ENCODE results near the gene OR52A1.
"Not testable (repeated sequence)": the region's sequence is repeated elsewhere in the genome, so short reads cannot be mapped to it uniquely, and the experiment has no call there.

The OR52A1 gene

DNA sequence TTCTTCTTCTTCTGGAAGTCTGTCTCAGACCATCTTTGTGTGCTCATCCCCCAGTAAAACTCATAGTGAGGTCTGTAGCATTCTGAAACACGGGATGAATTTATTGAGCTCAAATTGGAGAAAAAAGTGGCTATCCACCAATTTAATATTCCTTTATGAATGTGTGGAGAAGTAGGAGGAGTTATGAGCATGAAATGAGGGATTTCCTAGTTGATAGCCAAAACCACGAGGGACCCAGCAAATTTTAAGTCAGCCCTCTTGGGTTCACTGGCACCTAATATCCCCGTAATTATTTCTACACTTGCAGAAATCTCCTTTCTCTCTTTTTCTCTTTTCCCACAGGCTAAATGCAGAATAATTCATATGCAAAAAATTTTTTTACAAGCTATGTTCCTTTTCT is at the start of gene OR52A1:
Gene OR52A1, minus strand, starts transcription at position 101 of the 400 bp plus-strand sequence. CDS start 2,388 bp downstream, outside the sequence.
- DNase-seq (ENCODE audit: low read depth in 2 of 2), result no peak

DNA sequence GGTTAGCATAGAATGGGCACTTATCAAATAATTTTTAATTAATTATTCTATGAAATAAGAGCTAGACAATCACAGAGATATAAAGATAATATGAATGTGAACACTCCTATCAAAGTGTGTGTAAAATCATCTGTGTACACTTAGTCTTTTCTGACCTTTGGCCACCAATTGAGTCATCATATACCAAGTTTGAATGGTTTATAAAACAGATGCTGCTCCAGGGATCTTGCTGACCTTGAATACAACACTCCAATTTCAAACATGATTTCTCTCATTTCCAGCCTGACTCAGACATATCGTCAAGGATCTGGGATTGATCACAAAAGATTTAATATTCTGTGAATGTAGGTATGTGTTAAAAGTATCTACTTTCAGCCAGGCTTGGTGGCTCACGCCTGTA is 48.8 kb upstream of the OR52A1 start:
- DNase-seq (ENCODE audit: low read depth in 2 of 2), result no peak

DNA sequence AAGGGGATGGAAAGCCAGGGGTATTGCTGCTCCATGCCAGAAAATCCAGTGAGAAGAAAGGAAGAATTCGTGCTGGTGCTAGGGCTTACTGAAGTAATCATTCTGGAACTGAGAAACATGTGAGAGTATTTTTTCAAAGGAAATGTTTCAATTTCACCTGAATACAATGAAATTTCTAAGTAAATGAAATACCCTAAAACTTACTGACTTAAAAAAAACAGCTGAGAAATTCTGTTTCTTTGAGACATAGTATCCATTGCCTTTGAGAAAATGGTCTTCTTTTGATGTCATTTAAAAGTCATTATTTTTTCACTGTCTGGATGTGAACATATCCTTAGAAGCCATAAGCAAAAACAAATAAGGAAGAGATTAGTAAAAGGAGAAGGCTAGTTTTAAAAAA is 46.0 kb upstream of the OR52A1 start, which contains the start of gene OR51V1:
Gene OR51V1, minus strand, starts transcription at position 101 of the 400 bp plus-strand sequence. Its CDS starts 0 bp downstream, at position 101.
- DNase-seq (ENCODE audit: low read depth in 2 of 2), result no peak

DNA sequence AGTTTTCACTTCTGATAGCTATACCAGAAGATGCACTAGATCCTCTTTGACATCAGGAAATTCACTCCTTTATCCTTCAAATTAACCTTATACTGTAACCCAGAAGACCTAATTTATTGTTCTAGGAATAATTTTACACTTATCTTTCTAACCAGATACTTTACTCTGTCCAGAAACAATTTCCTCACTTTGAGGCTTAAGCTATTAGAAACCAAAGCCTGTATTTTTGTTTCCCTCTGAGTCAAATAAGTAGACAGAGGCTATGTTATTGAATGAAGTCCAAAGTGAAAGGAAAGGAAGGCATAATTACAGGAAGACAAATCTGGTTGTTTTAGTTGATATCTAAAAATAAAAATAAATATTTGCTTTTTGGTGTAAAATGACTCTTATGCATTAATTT is 43.7 kb upstream of the OR52A1 start:
- no peak for DNase-seq (ENCODE audit: low read depth in 2 of 2)

DNA sequence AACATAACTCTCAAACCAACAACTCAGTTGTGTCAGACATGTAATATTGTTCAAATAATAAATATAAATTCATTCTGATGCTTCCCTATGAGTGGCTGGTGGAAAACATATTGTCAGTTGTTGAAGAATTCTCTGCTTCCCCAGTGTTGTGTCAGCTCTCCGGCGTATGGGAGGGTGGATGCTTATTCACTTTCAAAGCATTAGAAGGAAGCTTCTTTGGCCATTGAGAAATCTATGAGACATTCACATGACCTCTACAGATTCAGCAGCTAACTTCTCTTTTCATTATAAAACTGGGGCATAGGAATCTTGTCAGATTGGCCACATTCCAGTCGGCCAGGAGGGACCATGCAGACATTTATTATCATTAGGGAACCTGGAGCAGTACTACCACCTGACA is 43.0 kb upstream of the OR52A1 start:
- DNase-seq (ENCODE audit: low read depth in 2 of 2), result no peak

DNA sequence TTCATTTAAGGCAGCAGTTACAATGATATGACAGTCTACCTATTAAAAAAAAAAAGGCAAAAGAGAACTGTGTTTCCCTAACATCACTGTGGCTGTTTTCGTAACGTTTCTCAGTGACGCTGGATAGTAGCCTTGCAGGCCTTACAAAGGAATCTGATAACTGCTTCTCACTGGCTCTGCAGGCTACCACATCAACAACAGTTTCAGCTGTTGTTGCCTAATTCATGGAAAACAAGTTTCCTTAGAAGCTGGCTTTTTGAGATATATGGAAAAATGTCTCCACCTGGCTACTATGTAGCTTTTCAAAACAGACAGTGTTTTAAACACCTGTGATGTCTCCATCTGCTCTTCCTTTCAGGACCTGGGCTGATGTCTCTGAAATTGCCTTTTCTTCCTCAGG is 42.2 kb upstream of the OR52A1 start:
- no peak for DNase-seq (ENCODE audit: low read depth in 2 of 2)

DNA sequence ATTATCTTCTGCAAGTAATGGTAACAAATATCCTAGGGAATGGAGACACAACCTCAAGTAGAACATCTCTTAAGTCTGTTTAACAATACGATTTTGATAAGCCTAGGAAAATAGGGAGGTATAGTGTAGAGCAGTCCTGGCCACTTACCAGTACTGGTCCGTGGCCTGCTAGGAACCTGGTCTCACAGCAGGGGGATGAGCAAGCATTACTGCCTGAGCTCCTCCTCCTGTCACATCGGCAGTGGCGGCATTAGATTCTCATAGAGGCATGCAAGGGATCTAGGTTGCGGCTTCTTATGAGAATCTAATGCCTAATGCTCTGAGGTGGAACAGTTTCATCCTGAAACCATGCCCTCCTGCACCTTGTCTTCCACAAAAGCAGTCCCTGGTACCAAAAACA is 41.5 kb upstream of the OR52A1 start:
- no peak for DNase-seq (ENCODE audit: low read depth in 2 of 2)

DNA sequence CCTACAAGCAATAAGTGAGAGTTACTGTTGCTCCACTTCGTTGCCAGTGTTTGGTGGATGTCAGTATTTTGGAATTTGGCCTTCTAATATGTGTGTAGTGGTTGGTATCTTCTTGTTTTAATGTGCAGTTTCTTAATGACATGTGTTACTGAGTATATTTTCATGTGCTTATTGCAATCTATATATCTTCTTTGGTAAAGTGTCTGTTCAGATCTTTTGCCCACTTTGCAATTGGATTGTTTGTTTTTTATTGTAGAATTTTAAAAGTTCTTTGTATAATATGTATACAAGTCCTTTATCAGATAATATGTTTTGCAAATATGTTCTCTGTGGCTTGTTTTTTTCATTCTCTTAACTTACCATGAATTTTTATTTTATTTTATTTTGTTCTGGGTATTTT is 38.2 kb upstream of the OR52A1 start:
- no peak for DNase-seq (ENCODE audit: low read depth in 2 of 2)

DNA sequence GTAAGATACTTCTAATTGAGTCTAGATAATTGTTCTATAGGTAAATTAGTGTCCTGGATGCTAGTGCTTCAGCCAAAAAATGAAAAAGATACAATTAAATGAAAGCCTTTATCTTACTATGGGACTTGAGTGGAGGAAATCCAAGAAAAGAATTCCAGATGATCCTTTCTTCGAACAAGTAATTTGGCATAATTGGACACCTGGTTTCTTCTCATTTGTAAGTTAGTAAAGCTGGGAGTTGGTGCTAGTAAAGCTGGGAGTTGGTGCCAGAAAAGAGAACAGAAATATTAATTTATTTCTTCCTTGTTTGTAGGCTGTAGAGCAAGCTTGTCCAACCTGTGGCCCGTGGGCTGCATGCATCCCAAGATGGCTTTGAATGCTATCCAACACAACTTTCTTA is 33.6 kb upstream of the OR52A1 start:
- DNase-seq (ENCODE audit: low read depth in 2 of 2), result no peak

DNA sequence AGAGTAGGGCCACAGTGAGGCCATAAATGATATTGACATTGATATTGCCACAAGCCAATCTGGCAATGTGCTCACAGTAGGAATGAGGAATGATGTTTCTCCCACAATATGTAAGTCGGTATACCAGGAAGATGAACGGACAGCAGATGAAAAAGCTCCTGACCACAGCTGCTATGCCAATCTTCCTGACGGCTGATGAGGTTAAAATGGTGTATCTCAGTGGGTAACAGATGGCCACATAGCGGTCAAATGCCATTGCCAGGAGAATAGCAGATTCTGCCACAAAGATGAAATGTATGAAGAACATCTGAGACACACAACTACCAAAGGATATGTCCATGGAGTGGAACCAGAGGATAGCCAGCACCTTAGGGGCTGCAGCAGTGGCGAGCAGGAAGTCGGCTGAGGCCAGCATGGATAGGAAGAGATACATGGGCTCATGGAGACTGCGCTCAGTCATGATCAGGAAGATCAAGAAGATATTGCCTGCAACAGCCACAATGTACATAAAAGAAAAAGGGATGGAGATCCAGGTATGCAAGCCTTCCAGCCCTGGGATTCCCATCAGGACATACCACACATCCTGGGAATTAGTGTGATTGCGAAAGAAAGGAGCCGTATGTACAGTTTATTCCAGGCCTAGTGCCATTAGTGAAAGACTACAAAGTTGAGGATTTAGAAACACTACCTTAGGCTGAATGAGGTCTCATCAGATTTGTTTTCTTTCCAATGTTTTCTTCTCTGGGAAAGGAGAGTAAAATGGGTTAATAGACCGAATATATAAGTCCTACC is 23.7 kb upstream of the OR52A1 start:
- no peak for DNase-seq (ENCODE audit: low read depth in 2 of 2)

DNA sequence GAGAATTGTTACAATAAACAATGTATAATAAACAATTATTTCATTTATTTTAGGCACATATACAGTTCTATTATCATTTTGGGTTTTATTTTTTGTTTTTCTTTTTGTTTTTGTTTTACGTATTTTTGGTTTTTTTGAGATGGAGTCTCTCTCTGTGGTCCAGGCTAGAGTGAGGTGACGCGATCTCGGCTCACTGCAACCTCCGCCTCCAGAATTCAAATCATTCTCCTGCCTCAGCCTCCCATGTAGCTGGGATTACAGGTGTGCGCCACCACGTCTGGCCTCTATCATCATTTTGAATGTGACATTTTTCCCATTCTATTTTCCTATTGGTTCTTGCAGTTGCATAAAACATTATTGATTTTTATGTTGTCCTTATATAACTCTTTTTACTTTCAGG is 20.4 kb upstream of the OR52A1 start:
- no peak for DNase-seq (ENCODE audit: low read depth in 2 of 2)

DNA sequence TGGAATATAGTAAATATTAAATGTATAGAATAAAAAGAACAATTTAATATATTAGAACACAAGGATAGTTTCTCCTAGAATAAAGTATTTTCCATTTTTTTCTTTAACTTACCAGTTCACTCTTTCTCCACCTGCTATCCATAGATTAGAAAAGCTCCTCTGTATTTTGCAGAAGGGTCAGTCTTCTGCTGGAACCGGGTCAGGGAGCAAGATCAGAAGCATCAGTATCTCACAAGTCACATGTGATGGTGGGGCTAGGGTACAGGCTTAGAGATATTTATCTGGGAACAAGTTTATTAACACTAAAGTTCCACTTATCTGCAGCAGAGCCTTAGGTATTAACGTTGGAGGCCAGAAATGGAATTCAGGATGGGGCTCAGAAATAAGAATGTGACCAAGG is 17.3 kb upstream of the OR52A1 start:
- DNase-seq (ENCODE audit: low read depth in 2 of 2), result no peak

DNA sequence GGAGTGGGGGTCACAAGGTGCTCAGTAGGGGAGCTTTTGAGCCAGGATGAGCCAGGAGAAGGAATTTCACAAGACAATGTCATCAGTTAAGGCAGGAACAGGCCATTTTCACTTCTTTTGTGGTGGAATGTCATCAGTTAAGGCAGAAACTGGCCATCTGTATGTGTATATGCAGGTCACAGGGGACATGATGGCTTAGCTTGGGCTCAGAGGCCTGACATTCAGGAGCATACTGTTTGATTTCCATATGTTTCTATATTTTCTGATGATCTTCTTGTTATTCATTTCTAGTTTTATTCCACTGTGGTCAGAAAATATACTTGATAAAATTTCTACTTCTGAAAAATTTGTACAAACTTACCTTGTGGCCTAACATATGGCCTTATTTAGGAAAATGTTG is 11.3 kb upstream of the OR52A1 start:
- DNase-seq (ENCODE audit: low read depth in 2 of 2), result not testable (repeated sequence)

DNA sequence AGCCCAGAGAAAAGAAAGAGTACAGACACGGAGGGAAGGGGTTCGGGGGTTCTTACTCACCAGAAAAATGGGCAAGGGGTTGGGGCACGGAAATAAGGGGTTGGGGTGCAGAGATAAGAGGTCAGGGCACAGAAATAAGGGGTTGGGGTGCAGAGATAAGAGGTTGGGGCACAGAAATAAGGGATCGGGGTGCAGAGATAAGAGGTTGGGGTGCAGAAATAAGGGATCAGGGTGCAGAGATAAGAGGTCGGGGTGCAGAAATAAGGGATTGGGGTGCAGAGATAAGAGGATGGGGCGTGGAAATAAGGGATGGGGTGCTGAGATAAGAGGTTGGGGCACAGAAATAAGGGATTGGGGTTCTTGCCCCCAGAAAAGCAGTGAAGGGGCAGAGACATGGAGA is 10.2 kb upstream of the OR52A1 start:
- not testable (repeated sequence) for DNase-seq (ENCODE audit: low read depth in 2 of 2)

DNA sequence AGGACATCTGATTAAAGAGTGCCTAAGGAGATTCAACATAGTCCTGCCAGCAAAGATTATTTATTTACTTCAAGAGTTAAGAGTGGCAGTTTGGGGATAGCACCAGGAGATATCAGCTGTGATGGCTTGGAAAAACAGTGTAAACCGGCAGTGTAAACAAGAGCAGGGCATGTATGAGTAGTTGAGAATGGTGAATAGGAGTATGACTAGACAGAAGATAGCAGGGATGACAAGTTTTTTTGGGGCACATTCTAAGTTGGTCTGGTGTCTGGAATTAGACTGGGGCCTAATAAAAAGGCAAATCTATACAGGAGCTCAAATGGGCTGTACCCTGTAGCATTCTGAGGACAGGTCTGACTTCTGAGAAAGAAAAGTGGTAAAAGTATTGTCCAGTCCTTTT is 6.5 kb upstream of the OR52A1 start:
- DNase-seq (ENCODE audit: low read depth in 2 of 2), result not testable (repeated sequence)

DNA sequence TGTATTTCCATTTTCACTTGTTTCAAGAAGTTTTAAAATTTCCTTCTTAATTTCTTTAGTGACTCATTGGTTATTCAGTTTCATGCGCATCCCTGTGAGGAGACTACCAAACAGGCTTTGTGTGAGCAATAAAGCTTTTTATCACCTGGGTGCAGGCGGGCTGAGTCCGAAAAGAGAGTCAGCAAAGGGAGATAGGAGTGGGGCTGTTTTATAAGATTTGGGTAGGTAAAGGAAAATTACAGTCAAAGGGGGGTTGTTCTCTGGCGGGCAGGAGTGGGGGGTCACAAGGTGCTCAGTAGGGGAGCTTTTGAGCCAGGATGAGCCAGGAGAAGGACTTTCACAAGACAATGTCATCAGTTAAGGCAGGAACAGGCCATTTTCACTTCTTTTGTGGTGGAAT is 5.7 kb upstream of the OR52A1 start:
- not testable (repeated sequence) for DNase-seq (ENCODE audit: low read depth in 2 of 2)

DNA sequence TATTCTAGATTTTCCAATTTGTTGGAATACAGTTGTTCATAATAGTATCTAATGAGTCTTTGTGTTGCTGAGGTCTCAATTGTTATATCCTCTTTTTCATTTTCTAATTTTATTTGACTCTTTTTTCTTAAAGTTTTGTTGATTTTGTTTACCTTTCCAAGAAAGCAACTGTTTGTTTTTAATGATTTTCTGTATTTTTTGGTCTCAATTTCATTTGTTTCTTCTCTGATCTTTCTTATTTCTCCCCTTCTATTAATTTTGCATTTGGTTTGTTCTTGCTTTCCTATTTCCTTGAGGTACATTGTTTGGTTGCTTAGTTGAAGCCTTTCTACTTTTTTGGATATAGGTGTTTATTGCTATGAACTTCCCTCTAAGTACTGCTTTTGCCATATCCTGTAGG is 5.2 kb upstream of the OR52A1 start:
- no peak for DNase-seq (ENCODE audit: low read depth in 2 of 2)

DNA sequence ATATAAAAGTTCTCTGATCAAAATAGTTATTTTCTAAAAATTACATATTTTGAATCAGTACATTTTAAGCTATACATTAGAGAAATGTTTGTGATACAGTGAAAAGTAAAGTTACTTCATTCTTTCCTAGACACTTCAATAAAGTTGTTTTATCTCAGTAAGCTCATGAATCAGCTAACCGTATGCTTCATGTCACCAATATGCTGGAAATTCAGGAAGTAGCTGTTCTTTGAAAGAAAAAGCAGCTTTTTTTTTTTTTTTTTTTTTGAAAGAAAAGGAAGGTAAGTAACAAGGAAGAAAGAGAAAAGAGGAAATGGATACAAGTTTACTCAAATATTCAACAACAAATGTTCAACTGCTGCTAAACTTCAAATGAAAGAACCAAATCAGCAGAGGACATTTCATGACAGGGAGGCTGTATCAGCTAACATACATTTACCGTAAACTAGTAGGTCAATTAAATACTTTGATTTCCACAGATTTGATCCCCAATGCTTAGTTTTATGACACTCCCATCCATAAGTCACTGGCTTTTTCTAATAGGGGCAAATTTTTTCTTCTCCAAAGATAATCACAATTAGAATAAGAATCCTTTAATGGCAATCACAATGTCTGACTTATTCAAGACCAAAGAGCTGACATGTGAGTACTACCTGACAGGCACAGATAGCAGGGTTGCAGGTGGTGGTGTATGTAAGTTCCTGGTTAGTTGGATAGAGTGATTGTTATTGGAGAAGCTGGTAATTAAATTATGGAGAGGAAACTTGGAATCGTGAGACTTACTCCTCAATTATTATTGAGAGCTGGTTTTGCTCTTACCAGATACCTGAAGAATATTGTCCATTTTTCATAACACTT is 754 bp downstream of the OR52A1 start:
- DNase-seq (ENCODE audit: low read depth in 2 of 2), result no peak

DNA sequence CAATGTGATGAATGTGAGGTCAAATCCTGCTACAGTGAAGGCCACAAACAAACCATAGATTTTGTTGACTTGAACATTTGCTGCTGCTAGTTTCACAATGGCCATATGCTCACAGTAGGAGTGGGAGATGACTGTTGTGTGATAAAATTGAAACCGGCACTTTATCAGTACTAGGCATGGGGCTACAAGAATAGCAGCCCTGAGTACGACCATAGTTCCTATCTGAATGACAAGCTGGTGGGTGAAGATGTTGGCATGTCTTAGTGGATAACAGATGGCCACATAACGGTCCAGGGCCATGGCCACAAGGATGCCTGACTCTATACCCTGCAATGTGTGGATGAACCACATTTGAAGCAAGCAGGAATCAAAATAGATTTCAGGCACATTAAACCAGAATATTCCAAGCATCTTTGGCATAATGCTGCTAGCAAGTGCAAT is 2.8 kb downstream of the OR52A1 start:
- no peak for DNase-seq (ENCODE audit: low read depth in 2 of 2)

DNA sequence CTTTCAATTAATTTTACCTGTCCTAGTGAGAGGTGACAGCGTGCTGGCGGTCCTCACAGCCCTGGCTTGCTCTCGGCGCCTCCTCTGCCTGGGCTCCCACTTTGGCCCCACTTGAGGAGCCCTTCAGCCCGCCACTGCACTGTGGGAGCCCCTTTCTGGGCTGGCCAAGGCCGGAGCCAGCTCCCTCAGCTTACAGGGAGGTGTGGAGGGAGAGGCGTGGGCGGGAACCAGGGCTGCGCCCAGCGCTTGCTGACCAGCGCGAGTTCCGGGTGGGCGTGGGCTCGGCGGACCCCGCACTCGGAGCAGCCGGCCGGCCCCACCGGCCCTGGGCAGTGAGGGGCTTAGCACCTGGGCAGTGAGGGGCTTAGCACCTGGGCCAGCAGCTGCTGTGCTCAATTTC is 10.4 kb downstream of the OR52A1 start:
- not testable (repeated sequence) for DNase-seq (ENCODE audit: low read depth in 2 of 2)

DNA sequence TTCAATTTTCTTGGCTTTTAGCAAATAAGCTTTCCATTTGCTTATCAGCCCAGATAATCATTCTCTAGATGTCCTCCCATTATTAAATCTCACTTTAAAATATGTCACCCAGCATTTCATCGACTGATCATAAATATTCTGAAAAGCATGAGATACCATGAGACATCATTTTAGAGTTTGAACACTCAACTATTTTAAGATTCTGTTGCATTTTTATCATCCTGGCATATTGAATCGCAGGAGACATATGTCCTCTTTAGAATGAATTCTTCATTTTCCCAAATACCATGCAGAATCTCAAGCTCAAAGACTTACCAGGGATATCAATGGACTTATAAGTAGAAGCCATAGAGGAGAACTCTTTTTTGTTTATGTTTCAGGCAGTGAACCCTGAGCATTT is 16.6 kb downstream of the OR52A1 start, which contains the start of gene OR52A5:
Gene OR52A5, minus strand, starts transcription at position 361 of the 400 bp plus-strand sequence. CDS start 5,714 bp downstream, outside the sequence.
- no peak for DNase-seq (ENCODE audit: low read depth in 2 of 2)

DNA sequence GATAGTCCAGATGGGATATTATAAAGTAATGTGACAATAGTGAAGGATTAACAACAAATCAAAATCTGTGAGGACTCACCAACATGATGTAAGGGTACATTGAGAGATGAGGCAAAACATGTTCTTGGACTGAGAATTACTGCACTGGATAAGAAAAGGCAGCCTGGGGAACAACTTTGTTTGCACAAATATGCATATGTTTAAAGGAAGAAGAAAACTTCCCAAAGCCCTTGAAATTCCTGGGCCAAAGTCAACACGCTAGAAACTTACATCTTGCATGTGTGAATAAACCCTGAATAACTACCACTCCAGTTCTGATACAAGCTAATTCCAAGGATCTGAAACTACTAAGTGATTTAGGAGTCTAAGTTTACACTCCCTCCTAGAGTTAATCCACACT is 17.5 kb downstream of the OR52A1 start:
- no peak for DNase-seq (ENCODE audit: low read depth in 2 of 2)

DNA sequence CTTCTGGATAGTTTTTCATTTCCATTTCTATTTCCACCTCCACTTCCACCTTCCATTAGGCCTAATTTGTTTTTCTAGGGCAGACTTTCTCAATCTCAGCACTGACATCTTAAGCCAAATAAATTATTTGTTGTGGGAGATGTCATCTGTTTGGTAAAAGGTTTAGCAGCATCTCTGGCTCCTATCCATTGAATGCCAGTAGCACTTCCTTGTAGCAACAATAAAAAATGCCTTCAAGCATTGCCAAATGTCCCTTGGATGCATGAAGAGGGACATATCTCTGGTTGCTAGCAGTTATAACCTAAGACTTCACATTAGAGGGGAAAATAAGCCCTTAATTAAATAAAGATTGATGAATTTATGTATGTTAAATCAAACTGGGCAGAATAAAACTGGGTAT is 18.3 kb downstream of the OR52A1 start:
- DNase-seq (ENCODE audit: low read depth in 2 of 2), result no peak

All from stimulated activated CD8-positive, alpha-beta memory T cell treated with anti-CD3 and anti-CD28 coated beads, Interleukin-2, amount 100 ng/mL, for 48 hours (primary cell).